ENCODE results near the gene RAB4A. TPM values are rescaled to one million over a fixed set of nuclear protein-coding genes. Genes with fewer than 3 reads are reported as not detected.

Gene RAB4A
- total RNA-seq, 2 experiments from 2014 or later = 26.7 to 28.7 TPM

- no peaks in the 10 kb centered on the region for H3K36me3 Mint-ChIP-seq (ENCODE audit: low read depth)
- DNase-seq (no peak), ATAC-seq (ENCODE audit: poor library complexity) (no peak)
- H3K4me1 Mint-ChIP-seq (ENCODE audit: low read depth) = no peaks in the 10 kb centered on the region
- intact Hi-C loops (cut with DNase I, micrococcal nuclease) = no loop called here
- CTCF ChIA-PET = no interaction called here
- H3K27me3 Mint-ChIP-seq = no peaks in the 10 kb centered on the region
- Histone ChIP-seq H3K36me3 (ENCODE audit: insufficient read depth, low read length) (no peaks in the 10 kb centered on the region), H3K27ac (ENCODE audit: low read depth in 1 of 2, low read length in 2 of 2) (no peak overlapping the region), H3K27me3 (ENCODE audit: control insufficient read depth in 1 of 2, insufficient read depth in 2 of 2, low read length in 2 of 2) (no peaks in the 10 kb centered on the region), H3K4me1 (ENCODE audit: insufficient read depth, low read length) (no peaks in the 10 kb centered on the region), H3K9me3 (ENCODE audit: control insufficient read depth in 1 of 2, insufficient read depth in 1 of 2, low read length in 2 of 2) (peaks cover 0 to under 1% of the 10 kb centered on the region in 2 experiments), H3K4me3 (ENCODE audit: low read length) (no peak overlapping the region)
- no peak for TF ChIP-seq CTCF (IDR thresholded peaks at IDR 0.05)
- H3K4me3 Mint-ChIP-seq = no peak overlapping the region
- POLR2A ChIA-PET = no interaction called here
- H3K9me3 Mint-ChIP-seq = no peaks in the 10 kb centered on the region
- H3K27ac Mint-ChIP-seq = no peak overlapping the region
Observed at GRCh38 chr1:229238231-229238630, 32.7 kb upstream of the RAB4A start.

GRCh38 chr1:229238674-229239415, 32.1 kb upstream of the RAB4A start:
- Histone ChIP-seq H3K36me3 (ENCODE audit: insufficient read depth, low read length) (no peaks in the 10 kb centered on the region), H3K27ac (ENCODE audit: low read depth in 1 of 2, low read length in 2 of 2) (no peak overlapping the region), H3K4me3 (ENCODE audit: low read length) (no peak overlapping the region), H3K27me3 (ENCODE audit: control insufficient read depth in 1 of 2, insufficient read depth in 2 of 2, low read length in 2 of 2) (no peaks in the 10 kb centered on the region), H3K4me1 (ENCODE audit: insufficient read depth, low read length) (no peaks in the 10 kb centered on the region), H3K9me3 (ENCODE audit: control insufficient read depth in 1 of 2, insufficient read depth in 1 of 2, low read length in 2 of 2) (peaks cover 0 to 6% of the 10 kb centered on the region in 2 experiments)
- DNase-seq (no peak), ATAC-seq (ENCODE audit: poor library complexity) (no peak)
- no peak for TF ChIP-seq CTCF (IDR thresholded peaks at IDR 0.05)
- Mint-ChIP-seq H3K27ac (no peak overlapping the region), H3K27me3 (no peaks in the 10 kb centered on the region), H3K4me3 (no peak overlapping the region), H3K9me3 (no peaks in the 10 kb centered on the region), H3K36me3 (ENCODE audit: low read depth) (no peaks in the 10 kb centered on the region), H3K4me1 (ENCODE audit: low read depth) (no peaks in the 10 kb centered on the region)
- ChIA-PET POLR2A (interaction anchor here (0.7 kb wide), 1 partner anchor 15 kb away, joined by 3 read pairs; no protein-coding TSS in a partner anchor), CTCF (no interaction called here)
- intact Hi-C loops (cut with DNase I, micrococcal nuclease) = no loop called here

- DNase-seq (no peak), ATAC-seq (ENCODE audit: poor library complexity) (no peak)
- Histone ChIP-seq H3K4me1 (ENCODE audit: insufficient read depth, low read length) (no peaks in the 10 kb centered on the region), H3K4me3 (ENCODE audit: low read length) (no peak overlapping the region), H3K27me3 (ENCODE audit: control insufficient read depth in 1 of 2, insufficient read depth in 2 of 2, low read length in 2 of 2) (no peaks in the 10 kb centered on the region), H3K9me3 (ENCODE audit: control insufficient read depth in 1 of 2, insufficient read depth in 1 of 2, low read length in 2 of 2) (peaks cover 4 to 9% of the 10 kb centered on the region in 2 experiments), H3K27ac (ENCODE audit: low read depth in 1 of 2, low read length in 2 of 2) (no peak overlapping the region), H3K36me3 (ENCODE audit: insufficient read depth, low read length) (no peaks in the 10 kb centered on the region)
- H3K27me3 Mint-ChIP-seq = no peaks in the 10 kb centered on the region
- no peak overlapping the region for H3K4me3 Mint-ChIP-seq
- H3K36me3 Mint-ChIP-seq (ENCODE audit: low read depth) = no peaks in the 10 kb centered on the region
- peaks cover 3% of the 10 kb centered on the region for H3K9me3 Mint-ChIP-seq
- H3K4me1 Mint-ChIP-seq (ENCODE audit: low read depth) = no peaks in the 10 kb centered on the region
- POLR2A ChIA-PET = no interaction called here
- TF ChIP-seq CTCF (IDR thresholded peaks at IDR 0.05) = no peak
- CTCF ChIA-PET = no interaction called here
- intact Hi-C loops (cut with DNase I, micrococcal nuclease) = loop anchor here in 1 of 2 experiments (5.0 kb wide), 1 partner anchor 548 kb away; no protein-coding TSS in a partner anchor
- H3K27ac Mint-ChIP-seq = no peak overlapping the region
Observed at GRCh38 chr1:229240532-229240931, 30.4 kb upstream of the RAB4A start.
